GM21723 (cell line): ENCODE measurements around the gene SNX20.

ENCODE experiments used
- ATAC-seq: cut with Tn5 transposase; IDR thresholded peaks from one replicate; pipeline ENCODE4 v1.9.1; 2021; ENCODE audit warnings: mild to moderate bottlenecking, moderate library complexity; ENCODE audit not compliant: unreplicated experiment

SNX20 gene

DNA sequence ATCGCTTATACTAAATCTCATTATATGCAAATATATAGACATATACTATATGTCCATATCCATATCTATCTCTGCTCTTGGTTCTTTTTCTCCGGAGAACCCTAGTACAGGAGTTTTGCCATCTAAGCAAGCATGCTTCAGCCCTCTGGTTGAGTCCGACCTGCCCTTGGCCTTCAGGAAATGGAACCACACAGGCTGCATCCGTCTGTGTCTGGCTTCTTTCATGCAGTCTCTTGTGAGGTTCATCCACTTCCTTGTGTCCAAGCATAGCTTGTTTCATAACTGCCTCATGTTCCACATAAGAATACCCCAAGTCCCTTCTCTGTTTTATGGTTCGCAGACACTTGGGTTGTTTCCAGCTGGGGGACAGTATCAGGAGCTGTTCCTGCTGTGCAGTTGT lies 16.8 kb downstream of the SNX20 start:
- ATAC-seq, result no peak

DNA sequence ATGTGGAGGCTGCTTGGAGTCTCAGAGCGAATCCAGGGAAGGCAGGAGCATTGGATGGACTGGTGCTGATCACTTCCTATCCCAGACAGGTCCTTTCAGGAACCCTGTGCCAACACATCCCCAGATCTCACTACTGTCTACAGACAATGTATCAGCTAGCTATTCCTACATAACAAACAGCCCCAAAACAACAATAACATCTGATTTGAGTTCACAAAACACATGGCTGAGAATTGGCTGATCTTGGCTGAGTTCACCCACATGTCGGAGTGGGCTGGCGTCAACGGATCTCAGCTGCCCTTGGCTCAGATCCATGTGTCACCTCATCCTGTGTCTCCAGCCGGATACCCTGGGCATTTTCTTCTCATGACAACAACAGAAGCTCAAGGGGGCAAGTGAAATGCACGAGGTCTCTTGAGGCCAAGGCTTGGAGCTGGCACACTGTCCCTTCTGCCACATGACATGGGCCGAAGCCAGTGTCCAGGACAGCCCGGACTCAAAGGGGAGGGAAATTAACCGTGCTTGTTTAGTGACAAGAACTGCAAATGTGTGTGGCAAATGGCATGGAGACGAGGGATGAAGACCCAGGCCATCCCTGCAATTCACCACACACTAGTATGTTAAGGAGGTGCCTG lies 18.7 kb downstream of the SNX20 start:
- no peak for ATAC-seq

DNA sequence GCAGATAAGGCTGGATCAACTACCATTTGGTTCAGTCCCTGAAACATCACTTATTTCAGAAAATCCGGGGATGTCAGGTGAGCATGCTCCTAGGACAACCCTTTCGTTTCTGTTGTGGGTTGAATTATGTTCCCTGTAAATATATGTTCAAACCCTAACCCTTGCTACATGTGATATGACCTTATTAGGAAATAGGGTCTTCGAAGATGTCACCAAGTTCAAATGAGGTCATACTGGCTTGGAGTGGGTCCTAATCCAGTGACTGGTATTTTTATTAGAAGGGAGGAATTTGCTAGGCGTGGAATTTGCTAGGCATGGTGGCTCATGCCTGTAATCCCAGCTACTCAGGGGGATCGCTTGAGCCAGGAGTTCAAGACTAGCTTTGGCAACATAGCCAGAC lies 21.3 kb downstream of the SNX20 start:
- no peak for ATAC-seq

DNA sequence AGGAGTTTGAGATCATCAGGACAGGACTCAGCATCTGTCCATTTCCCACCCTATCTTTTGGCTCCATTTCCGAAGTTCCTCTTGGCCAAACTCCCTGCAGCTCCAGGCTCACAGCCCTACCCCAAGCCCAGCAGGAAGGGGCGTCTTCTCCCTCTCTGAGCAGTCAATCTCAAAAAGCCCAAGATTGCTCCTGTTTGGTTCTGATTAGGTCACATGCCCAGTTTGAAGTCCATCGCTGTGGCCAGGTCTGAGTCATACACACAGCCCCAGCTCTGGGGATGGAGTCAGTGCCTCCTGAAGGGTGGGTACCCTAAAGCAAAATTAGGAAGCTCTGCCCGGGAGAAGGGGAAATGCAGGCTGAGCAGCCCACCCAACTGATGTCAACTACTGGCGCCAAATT lies 23.9 kb downstream of the SNX20 start:
- ATAC-seq, result no peak

DNA sequence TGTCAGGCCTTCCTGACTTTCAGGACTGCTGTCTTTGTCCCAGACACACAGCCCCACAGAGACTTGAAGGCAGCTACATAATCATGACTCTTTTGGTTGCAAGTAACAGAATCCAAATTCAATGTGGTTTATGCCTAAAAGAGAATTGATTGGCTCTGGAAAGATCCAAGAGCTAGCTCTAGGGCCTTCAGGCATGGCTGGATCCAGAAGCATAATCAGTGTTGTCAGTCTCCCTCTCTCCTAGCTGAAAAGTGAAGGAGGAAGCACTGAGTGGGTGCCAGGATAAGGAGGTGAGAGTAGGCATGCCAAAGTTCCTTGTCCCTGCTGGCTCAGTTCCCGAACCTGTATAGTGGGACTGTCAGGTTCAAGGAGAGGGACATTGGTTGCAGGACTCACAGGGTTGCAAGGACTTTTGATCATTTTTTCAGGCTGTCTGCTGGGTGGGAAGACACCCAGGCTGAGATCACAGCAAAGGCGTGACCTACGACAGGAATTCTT lies 25.5 kb downstream of the SNX20 start:
- no peak for ATAC-seq

DNA sequence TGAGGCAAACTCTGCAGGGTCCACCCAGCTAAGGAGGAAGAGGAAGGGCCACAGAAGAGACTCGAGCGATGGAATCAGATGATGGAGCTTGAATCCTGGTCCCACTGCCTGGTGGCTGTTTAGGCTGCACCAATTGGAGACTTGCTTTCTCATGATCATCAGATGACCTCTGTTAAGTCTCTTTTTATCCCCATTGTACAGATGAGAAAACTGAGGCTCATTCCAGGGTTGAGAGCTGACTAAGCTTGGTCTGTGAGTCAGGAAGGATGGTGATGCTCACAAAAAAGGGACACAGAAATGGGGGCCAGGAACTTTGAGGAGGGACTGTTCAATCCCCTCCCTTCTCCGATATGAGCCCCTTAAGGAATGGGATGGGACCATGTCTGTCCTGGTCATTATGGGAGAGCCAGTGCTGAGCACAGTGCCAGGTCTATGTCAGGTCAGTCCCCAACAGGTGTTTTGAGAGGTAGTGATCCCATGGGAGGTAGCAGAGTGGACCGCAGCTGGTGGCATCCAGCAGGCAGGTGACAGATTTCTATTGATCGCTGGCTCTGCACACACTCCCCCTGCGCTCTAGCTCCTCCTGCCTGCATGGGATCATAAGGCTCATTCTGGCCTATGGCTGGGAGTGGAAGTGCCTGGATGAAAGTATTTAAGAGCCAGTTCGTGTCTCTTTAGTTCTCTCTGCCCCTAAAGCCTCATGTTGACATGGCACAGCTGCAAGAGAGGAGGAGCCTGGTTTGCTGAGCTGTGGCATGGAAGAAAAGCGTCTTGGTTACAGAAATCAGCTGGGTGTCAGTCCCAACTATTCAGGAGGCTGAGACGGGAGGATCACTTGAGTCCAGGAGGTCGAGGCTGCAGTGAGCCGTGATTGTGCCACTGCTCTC lies 27.2 kb downstream of the SNX20 start:
- no peak for ATAC-seq

DNA sequence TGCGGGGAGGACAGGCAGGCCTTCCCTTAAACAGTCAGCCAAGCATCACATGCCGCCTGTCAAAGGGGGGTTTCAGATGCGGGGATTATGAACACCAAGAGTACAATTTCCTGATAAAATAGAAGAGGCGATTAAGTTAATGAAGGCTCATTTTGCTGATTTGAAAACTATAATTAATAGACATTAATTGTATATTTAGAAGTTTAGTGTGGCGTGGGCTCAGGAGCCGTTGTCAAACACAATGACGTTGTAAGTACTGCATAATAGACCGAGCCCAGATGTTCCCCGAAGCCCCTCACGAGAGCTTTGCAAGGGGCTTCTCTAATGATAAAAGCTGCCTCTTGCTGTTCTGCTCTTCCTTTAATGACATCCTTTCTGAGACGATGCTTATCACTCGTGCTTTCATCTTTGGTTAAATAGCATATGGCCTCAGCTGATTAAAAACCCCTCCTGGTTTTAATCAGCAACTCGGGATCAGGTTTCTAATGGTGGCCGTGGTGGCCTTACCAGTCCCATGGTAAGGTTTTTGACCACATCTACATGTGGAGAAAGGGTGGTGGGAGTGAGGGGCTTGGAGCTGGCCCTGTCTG lies 28.2 kb downstream of the SNX20 start:
- no peak for ATAC-seq

DNA sequence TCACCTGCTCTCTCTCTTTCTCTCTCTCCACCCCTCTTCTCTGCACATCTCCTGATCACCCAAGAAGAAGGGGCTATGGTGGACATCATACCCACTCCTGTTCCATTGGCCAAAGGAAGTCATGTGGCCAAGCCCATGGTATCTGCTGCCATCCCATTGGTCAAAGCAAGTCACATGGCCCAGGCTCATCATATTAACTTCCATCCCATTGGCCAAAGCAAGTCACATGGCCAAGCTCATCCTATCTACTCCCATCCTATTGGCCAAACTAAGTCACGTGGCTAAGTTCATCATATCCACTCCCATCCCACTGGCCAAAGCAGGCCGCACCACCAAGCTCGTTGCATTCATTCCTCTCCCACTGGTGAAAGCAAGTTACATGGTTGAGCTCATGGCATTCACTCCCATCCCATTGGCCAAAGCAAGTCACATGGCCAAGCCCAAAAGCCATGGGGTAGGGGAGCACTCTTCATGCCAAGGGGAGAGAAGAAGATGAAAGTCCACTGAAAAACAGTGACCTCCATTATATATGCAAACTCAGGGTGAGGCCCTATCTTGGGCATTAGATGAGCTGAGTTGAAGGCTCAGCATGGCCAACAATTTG lies 29.2 kb downstream of the SNX20 start:
- no peak for ATAC-seq

DNA sequence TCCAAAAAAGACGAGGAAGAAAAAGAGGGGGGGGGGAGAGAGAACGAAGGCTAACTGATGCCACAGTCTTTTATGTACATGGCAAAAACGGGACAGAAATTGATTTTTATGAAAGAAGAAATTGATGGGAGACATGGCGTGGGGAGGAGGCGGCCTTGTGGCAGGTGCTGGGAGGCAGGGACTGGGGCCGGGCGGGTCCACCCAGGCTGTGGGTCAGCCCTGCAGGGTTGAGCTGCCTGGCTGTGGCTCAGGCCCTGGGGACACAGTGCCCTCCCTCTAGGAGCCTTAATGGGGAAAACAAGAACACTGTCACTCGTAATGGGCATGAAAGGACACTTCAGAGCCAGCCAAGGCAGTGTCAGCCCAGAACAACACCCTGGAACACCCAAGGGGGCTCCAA lies 34.8 kb downstream of the SNX20 start:
- no peak for ATAC-seq

DNA sequence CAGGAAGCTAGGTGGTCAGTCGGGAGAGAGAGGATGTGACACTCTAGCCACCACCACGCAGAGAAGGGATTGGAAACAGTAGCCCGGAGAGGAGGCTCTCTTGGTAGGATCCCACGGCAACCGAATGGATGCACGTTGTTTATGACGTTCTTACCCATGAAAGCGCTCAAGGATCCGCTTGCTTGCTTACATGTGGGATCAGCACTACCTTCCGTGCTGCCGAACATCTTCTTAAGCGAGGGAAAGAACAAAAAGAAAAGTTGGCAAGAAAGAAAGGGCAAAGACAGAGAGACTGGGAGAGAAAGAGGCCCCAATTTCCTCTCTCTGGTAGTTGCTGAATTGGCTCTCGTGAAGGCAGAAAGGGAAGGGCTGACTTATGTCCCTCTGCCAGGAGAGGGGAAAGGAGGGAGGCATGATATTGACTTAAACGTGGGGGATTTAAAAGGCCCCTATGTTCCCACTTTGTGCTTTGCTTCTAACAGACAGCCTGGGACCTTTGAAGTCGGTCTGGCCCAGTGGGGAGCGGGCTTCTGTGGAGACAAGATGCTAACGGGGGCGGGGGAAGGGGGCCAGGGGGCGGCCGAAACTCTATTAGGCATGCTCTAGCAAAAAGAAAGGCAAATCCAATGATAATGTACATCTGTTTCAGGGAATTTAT lies 35.4 kb downstream of the SNX20 start:
- ATAC-seq, result no peak

DNA sequence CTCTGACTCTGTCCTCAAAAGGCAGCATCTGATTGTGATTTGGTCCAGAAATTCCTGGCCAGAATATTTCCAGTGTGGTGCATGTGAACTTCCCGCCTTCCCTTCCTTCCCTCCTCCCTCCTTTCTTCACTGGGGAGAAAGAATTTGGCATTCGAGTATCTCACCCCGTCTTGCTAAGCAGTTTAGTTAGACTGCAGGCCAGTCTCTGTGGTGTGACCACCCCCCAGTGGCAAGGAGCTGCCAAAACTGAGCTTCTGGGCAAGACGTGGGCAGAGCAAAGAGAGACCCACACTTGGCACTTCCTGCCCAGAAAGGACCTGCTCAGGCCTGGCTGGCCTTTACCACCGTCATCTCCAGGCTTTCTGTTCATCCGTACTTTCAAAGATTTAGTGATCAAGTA lies 36.4 kb downstream of the SNX20 start:
- ATAC-seq, result peak; percentile 52

DNA sequence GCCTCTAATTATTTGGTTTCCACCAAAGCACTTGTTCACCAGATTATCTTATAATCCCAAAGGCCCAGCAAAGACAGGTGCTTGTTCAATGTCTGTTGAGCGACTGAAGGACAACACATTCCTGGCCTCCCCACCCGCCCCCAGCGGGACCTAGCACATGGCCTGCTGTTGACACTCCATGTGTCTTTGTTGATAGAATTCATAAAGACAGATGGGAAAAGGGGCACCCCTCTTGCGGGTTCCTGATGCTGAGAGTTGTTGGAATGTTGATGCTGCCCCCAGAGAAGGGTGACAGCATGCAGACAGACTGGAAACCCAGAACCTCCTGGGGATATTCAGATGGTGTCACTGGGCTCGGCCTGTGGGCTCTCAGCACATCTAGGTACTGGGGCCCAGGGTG lies 36.9 kb downstream of the SNX20 start:
- ATAC-seq, result no peak

DNA sequence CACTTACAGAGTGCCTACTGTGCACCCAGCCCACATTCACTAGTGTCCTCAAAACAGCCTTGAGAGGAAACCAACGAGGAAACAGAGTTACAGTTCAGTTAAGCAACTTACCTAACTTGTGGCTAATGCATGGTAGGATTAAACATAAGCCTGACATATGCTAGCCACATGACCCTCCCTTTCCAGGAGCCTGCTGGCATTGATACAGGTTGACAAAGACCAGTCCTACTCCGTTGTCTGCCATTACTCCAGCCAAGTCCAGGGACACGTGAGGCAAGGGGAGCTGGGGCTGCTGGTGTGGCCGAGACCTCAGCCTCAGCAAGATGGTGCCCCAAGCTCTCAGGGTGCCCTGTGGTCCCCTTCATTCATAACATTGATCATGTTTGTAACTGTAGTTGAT lies 37.9 kb downstream of the SNX20 start:
- no peak for ATAC-seq

DNA sequence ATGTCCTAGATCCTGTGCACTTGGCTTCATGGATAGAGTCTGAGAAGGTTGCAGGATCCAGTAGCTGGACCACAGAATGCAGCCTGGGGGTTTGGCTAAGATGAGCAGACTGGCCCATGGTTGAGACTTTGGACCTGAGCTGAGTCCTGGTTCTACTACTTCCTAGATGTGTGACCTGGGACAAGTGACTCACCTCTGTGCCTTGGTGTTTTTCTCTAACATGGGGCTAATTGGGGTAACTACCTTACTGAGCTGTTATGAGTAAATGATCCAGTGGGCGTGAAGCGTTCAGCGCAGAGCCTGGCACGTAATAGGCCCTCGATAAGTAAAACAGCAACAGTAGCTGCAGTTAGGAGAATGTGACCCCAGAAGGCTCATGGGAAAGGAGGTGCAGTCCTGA lies 38.8 kb downstream of the SNX20 start:
- no peak for ATAC-seq

DNA sequence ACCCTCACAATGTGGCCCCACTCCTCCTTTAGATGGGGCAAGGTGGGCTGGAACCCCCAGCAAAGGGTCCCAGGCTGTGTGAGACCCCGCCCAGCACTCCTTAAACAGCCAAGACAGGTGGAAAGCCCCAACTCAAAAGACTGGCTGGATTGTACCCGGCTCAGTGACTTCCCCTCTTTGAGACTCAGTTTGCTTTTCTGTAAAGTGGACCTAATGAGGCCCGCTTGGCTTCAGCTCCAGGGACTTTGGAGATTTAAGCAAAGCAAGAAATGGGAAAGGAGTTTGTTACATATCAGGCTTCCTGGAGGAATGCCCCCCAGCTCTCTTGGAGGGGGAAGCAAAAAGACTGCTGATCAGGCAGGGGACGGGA lies 39.3 kb downstream of the SNX20 start:
- ATAC-seq, result no peak

DNA sequence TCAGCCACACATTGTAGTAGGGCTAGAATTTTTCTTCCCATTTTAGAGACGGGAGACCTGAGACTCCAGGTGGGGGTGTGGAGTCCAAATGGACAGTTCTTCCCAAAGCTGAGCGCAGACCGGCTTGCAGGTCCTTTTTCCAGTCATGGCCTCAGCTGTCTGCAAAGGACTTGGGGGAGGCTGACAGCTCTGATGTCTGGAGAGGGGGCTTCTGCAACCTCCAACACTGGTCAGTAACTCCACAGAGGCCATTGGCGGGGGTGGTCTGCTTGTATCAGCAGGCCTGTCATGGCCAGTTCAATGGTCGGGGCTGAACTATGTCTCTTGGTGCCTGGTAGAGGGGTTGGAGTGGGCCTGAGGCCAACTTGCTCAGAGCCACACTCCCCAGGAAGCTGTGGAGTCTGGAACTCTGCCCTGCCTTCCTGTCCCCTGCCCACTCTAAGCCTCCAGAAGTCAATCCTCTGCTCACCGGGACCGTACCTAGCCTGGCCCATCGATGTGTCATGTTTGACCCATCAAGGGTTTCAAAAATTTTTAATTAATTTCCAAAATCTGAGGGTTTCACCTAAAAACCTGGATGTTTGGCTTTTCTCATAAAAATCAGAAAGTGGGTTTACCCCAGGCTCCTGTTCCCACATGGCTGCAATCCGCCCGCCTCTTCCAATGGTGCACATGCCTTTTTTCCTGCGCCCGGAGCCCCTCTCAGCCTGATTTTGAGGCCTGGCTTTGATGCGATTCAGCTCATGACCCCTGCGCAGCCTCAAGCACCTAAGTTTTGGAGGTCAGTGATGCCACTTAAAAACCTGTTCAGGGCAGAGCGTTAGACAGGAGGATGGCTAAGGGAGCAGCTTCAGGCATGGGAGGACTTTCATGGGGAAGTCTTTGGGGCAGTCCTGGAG lies 39.9 kb downstream of the SNX20 start:
- no peak for ATAC-seq

DNA sequence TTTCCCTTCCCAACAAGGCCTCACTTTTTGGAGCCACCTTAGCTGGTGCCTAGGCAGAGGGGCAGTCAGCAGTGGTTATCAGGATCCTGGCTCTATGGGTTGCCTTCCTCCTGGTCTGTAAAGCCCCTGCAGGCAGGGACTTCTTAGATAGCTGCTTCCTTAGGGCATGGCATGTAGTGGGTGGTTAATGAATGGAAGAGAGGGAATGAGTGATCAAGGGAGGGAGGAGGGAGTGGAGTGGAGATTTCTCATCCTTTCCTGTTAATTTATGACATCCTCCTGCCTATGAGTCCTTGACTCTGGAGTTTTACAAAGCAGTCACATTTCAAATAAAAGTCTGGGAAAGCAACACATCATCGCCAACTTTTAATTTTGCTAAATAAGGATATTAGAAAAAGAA lies 40.7 kb downstream of the SNX20 start:
- ATAC-seq, result no peak

DNA sequence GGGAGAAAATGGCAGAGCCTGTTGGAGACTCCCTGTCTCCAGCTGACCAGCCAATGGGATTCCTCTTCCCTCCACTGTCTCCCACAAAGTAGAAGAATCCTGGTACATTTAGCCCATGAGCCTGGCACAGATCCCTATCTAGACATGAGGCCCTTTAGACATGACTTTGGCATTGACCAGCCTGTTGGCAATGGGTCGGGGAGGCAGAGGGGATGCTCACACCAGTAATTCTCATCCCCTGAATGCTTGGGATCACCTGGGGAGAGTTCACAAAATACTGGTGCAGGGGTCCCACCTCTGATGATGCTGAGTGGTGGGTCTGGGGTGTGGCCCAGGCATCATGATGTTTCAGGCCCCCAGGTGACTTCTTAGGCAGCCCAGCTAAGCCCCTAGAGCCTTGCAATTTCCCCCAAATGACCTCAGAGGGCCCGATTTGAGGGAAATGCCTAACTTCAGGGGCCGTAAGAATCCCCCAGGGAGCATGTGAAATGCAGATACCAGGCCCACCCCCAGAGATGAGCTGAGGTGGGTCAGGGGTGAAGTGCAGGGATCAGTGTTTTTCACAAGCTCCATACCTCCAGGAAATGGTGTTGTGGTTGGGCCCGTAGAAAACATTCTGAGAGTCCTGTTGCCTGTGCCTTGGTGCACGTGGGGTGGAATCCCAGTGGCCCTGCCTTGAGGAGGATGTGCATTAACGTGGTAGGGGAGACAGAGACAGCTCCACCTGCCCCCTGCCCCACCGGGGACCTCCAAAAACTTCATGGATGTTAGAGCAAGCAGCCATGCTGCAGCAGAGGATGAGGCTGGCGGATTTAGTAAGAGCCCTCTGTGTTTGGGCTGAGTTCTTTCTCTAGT lies 42.1 kb downstream of the SNX20 start:
- no peak for ATAC-seq
